IPS-NIHi7 (cell line): ENCODE measurements around the gene TBC1D20.

Experiments used
- DNase-seq: peaks from one replicate; pipeline ENCODE4 v3.0.0; 2012; ENCODE audit warnings: mixed read lengths; ENCODE audit errors: extremely low spot score

TBC1D20 gene

DNA sequence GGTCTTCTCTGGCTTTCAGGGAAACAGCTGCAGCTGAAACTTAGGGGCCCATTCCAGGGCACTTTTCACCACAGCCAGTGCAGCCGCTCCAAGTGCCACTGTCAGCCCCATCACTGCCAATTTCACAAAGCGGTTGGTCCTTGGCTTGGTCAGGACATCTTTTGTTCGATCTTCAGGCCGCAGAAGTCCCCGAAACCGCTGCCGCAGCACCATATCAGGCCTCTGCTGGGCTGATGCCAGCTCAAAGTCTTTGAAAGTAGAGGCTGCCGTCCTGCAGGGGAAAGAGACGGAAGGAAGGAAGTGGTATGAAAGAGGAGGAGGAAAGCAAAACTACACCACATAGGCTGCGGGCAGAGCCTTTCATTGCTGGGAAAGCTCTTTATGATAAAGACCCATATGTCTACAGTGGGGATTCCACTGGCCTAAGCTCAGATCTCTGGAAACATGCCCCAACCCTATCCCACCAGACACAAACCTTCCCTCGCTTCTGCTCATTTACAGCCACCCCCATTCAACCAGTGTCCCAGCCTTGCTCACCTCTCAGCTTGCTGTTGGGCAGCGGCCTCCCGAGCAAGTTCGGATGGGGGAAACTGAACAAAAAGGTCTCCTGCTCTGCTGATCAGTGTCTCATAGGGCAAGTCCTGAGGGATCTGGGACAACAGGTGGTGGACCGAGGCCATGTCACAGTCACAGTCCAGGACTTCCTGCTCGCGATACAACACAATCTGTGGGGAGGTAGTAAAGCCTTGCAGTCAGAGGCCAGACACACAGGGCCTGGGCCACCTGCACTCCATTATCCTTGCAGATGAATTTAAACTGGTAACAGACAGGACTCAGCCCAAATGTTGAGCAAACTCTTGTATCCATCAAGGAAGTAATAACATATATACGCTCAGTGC, 23.5 kb downstream of the TBC1D20 start:
- DNase-seq = no peak

GRCh38 chr20:437787-438486, 24.4 kb downstream of the TBC1D20 start:
- no peak for DNase-seq

DNA sequence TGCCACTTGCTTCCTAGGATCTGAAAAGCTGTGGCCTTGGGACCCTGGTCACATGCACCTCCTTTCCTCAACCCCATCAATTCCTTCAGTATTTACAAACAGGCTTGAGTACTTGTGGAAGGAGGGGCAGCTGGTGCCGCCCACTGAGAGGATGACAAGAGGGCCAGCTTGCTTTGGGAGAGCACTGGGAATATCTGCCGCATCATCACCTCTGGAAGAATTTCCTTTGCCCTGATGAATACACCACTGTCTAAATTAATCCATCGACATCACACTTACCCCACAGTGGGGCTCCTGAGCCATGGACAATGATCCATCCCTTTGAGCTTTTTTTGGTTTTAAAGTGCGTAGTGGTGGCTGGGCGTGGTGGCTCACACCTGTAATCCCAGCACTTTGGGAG, 25.9 kb downstream of the TBC1D20 start:
- DNase-seq = no peak

DNA sequence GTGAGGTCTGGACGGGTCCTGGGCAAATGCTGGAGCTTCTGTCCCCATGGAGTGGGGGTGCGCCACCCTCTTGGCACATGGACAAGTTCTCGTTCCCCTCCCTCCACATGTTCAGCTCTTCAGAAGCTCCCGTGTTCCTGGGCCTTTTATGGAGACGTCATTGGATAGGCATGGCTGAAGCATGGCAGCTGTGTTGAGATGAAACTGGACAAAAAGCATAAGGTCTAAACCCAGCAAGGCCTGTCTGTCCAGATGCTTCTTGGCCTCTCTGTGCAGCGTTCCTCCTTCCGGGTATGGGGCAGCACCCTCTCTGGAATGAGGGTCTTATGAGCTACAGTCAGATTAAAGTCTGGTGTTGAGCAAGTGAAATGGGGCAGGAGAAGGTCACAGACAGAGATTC, 26.8 kb downstream of the TBC1D20 start:
- no peak for DNase-seq

GRCh38 chr20:434661-435419, 27.5 kb downstream of the TBC1D20 start:
- no peak for DNase-seq

- DNase-seq = peak; percentile 82
Observed at GRCh38 chr20:434221-434620, 28.1 kb downstream of the TBC1D20 start.

GRCh38 chr20:433300-433975, 28.9 kb downstream of the TBC1D20 start:
- no peak for DNase-seq

DNA sequence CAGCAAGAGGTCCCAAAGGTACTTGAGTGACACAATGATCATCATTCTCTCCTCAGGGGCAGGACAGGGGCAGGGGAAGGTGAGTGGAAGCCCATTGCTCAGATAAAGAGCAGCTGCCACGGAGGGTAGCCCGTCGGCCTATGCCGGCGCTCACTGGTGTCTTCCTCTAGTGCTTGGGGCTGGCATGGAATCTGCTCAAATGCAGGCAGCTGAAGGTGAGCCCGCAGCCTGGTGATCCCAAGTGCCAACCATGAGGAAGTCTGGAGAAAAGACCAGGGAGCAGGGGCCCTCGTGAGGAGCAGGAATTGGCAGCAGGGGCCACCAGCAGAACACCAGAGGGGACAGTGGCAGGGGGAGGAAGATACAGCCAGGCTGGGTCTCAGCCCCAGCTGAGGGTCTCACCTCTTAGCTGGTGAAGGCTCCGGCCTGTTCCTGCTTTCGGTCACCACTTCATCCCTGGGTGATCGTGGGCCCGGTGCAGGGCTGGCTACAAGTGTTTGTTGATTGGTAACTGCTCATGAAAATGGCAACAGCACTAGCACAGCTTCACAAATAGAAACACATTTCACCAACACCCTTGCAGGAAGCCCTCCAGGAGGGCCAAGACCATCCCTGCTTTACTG, 29.5 kb downstream of the TBC1D20 start:
- DNase-seq = no peak

- no peak for DNase-seq
Observed at GRCh38 chr20:432208-432607, 30.1 kb downstream of the TBC1D20 start.

DNA sequence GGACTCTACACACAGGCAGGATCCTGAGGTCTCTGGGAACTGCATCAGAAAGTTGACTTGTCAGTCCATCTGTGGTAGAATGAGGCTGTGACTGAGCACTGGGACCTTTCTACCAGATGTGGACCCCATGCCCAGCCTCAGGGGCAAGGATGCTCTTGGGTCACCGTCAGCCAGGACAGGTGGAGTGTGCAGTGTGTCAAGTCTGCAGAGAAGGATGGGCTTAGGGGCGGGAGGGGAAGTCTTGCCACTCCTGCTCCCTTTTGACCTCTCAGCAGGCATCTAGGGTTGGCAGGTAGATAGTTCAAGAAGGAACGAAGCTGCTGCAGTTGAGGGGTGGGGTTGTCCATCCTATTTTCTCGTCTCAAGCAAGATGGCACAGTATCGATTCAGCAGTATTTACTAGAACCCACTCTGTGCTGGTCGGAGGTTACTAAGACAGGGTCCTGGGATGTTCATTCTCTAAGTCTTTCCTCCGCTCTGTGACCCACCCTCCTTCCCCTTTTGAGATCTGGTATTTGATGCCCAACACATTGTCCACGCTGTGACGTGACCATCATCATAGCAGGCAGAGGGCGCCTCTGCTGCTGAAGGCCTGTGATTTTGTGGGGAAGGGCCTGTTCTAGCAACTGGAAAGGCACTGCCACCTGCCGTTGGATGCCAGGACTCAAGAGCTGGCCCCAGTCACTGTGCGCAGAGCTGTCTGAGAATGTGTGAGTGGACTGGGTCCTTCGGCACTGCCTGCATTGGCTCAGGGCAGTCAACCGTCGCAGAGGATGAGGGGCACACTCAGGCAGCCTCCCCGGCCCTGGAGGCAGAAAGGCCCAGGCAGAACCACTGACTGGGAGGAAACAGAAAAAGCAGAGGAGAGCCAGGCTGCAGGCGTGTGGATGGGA, 31.1 kb downstream of the TBC1D20 start:
- DNase-seq = peak; percentile 83

GRCh38 chr20:430091-430999, 32.0 kb downstream of the TBC1D20 start:
- DNase-seq = no peak

DNA sequence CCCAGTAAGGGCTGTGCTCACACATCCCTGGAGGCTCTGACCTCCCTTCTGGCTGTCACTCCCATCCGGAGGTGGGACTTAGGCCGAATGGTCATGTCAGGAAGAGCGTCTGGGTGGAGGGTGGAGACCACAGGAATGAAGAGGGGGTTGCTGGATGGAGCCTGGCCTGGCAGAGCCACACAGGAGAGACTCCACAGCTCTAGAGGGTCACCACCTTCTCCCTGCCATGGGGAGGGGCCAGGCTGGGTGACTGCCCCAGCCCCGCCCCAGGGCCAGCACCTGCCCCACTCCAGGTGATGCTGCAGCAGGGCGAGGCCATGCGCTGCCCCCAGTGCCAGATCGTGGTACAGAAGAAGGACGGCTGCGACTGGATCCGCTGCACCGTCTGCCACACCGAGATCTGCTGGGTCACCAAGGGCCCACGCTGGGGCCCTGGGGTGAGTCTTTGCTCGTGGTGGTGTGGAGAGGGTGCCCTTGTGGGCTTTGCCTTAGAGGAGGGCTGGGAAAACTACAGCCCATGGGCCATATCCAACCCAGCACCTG, 33.6 kb downstream of the TBC1D20 start:
- DNase-seq = peak; percentile 50

DNA sequence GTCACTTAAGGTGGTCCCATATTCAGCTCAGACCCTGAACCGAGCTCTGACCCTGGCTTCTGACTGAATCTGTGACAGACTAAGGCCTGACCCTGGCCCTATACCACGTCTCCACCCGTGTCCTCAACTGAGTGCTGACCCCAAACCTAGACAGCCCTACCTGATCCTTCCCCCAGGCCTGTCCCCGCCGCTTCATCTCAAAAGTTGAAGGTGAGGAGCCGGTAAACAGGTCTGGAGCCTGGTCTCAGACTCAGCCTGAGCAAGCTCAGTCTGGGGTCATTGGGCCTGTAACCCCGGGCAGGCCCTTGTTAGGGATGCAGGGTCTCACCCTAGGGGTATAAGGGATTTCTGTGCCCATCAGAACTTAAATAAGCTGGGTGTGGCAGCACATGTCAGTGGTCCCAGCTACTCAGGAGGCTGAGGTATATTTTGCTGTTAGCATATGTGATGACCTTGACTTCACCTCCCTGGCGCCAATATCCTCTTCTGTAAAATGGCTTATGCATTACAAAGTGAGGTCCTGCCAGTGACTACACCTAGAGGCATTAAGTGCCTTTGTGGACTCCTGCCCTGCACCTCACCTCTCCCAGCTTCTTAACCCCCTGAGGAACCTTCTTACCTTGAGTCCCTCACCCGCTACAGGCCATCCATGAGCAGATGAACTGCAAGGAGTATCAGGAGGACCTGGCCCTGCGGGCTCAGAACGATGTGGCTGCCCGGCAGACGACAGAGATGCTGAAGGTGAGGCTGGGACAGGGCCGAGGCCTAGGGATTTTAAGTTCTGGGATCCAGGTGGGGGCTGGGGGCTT, 34.3 kb downstream of the TBC1D20 start:
- DNase-seq = no peak

DNA sequence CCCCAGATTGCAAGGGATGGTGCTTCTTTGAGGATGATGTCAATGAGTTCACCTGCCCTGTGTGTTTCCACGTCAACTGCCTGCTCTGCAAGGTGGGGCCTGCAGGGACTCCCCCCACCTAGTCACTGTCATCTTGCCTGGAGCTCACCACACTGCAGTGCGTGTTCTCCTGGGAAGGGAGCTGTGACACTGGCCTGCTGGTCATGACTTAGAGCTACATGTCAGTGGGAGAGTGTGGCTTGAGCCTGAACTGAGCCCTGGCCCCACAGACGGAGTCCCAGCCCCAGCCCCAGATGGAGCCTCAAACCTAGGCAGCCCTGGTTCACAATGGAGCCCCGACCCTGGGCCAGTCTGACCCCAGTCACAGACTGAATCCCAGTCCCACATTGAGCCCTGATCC, 34.9 kb downstream of the TBC1D20 start:
- DNase-seq = no peak

- no peak for DNase-seq
Observed at GRCh38 chr20:426566-426965, 35.8 kb downstream of the TBC1D20 start.

DNA sequence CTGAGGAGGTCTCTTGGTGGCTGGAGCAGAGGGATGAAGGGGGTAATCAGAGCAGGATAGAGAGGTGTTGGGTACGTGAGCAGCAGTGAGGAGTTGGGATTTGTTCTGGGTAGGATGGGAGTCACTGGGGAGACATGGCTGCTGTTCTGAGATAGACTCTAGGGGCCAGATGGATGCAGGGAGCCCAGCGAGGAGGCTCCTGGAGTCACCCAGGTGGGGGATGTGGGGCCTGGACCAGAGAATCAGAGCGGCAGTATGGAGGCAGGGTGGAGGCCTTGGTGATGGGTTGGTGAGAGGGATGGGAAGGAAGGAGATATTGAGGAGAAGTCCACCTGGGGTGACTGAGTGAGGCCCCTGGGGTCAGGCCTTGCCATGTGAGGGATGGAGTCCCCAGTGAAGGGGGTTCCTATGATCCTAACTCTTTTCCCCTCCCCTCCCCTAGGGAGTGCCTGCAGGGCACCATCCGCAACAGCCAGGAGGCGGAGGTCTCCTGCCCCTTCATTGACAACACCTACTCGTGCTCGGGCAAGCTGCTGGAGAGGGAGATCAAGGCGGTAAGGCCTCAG, 40.6 kb downstream of the TBC1D20 start:
- DNase-seq = no peak

DNA sequence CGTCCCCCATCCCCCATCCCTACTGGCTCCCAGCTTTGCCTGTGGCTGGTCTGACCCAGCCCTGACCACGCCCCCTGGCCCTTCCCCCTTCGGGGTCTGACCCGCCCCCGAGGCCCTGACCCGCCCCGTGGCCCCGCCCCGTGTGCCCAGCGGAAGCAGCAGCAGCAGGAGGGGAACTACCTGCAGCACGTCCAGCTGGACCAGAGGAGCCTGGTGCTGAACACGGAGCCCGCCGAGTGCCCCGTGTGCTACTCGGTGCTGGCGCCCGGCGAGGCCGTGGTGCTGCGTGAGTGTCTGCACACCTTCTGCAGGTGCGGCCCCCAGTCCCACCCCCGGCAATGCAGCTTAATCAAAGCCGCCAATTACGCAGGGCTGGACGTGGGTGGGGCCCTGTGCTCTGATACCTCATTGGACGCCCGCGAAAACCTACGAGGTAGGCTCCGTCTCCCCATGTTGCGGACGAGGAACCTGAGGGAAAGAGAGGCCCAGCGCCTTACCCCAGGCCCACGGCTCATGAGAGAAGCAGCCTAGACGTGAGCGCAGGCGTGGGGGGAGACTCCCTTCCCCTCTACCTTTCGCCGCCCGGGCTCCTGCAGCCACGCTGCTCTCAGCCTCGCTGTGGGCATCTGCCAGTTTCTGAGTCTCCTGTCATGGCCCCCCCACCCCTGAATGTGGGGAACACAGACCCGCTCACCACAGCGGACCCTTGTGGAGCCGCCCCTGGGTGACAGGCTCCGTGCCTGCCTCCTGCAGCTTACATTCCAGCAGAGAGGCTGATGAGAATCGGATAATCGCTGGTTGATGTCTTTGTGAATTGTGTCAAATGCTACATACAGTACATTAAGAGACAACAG, 41.4 kb downstream of the TBC1D20 start:
- peak; percentile 46 for DNase-seq
